Fibroblast of mammary gland (primary cell): ENCODE data around the gene GABPB1.
A peak's percentile ranks its signal among the peaks of the same experiment; 100 is the strongest.

ENCODE experiments used
- DNase-seq: peaks from one replicate; pipeline ENCODE4 v3.0.0-alpha.2; 2010; ENCODE audit warnings: low read depth
- H3K4me3 ChIP-seq: 2 replicates; pipeline ENCODE4 v1.5.1; 2011; ENCODE audit warnings: low read depth, mild to moderate bottlenecking, low read length, moderate library complexity; ENCODE audit not compliant: control insufficient read depth
- TF ChIP-seq, protein P1 (sequence below): conservative IDR thresholded peaks from 2 replicates; pipeline ENCODE4 v1.5.1; 2011; ENCODE audit warnings: low read depth, low read length, inconsistent platforms; ENCODE audit not compliant: control insufficient read depth, insufficient read depth

GABPB1 gene

DNA sequence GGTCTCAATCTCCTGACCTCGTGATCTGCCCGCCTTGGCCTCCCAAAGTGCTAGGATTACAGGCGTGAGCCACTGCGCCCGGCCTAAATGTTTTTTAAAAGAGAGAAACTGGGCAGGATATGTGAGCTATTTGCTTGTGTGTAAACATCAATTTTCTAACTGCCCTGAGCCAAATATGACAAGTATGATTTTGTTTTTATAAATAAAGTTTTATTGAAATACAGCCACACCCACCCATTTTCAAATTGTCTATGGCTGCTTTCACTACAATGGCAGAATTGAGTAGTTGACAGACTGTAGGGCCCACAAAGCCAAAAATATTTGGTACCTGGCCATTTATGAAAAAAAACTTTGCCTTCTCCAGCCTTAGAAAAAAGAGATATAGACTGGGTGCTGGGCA, 73.6 kb downstream of the GABPB1 start:
- TF ChIP-seq, protein P1, sequence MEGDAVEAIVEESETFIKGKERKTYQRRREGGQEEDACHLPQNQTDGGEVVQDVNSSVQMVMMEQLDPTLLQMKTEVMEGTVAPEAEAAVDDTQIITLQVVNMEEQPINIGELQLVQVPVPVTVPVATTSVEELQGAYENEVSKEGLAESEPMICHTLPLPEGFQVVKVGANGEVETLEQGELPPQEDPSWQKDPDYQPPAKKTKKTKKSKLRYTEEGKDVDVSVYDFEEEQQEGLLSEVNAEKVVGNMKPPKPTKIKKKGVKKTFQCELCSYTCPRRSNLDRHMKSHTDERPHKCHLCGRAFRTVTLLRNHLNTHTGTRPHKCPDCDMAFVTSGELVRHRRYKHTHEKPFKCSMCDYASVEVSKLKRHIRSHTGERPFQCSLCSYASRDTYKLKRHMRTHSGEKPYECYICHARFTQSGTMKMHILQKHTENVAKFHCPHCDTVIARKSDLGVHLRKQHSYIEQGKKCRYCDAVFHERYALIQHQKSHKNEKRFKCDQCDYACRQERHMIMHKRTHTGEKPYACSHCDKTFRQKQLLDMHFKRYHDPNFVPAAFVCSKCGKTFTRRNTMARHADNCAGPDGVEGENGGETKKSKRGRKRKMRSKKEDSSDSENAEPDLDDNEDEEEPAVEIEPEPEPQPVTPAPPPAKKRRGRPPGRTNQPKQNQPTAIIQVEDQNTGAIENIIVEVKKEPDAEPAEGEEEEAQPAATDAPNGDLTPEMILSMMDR: no peak
- DNase-seq: no peak
- no peak overlapping the region for H3K4me3 ChIP-seq

DNA sequence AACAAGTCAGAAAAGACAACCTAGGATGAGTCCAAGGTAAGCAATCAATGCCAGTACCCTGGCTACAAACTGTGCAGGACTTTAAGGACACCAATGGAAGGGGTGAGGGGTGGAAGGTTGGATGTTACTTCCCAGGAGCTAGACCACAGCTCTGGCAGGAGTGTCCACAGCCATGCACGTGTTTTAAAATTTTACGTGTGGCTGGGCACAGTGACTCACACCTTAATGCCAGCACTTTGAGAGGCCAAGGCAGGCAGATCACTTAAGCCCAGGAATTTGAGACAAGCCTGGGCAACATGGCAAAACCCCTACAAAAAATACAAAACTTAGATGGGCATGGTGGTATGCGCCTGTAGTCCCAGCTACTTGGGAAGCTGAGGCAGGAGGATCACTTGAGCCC, 74.7 kb downstream of the GABPB1 start:
- no peak overlapping the region for H3K4me3 ChIP-seq
- DNase-seq: no peak
- TF ChIP-seq, protein P1: no peak

DNA sequence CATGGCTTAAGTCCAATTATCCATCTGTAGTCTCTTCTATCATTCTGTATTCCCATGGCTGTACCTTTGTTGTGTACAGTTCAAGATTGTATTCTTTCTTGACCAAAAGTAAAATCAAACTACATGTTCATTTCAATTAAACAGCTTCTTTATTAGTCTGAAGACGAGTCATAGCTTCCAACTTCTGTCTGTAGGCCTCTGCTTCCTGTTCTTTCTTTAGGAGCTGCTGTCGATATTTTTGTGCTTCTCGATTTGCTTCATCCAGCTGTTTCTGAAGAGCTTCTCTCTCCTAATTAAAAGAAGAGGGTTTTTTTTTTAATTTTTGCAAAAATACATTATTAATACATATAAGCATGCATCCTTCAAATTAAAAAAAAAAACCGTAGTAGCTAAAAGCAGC, 76.5 kb downstream of the GABPB1 start:
- no peak overlapping the region for H3K4me3 ChIP-seq
- peak; percentile 3 for DNase-seq
- TF ChIP-seq, protein P1: no peak

DNA sequence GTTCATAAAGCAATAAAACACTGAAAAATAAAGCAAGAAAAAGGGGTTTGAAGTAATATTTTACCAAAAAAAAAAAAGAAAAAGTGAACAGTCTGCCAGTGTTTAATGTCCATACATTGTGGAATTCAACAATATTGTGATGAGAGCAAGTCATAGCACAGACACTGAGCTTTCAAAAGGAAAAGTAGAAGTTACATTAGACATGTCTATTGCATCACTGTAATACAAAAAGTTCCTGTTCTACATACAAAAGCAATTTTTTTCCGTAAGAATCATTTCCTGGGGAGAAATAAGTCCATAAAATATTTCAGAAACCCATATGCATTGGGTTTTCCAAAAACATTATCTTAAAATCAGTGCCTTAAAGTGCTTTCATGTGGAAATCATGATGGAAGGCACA, 77.6 kb downstream of the GABPB1 start:
- H3K4me3 ChIP-seq: no peak overlapping the region
- TF ChIP-seq, protein P1: no peak
- no peak for DNase-seq

DNA sequence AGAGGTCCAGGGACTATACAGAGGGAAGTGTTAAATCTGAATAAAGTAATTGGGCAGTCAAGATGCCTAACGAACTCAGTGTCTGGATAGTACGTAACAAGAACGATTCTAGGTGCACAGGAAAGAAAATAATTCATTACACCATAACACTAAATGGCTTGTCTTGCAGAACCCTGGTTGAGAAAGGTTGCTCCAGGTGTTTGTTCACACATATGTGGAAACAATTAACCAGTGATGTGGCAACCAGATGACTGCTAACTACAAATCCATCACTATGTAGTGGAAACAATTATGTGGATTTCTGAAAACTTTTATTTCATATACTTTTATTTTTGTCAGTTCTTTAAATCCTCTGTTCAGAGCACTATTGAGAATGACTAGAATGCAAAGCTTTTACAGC, 79.1 kb downstream of the GABPB1 start:
- DNase-seq: no peak
- no peak overlapping the region for H3K4me3 ChIP-seq
- TF ChIP-seq, protein P1: no peak

DNA sequence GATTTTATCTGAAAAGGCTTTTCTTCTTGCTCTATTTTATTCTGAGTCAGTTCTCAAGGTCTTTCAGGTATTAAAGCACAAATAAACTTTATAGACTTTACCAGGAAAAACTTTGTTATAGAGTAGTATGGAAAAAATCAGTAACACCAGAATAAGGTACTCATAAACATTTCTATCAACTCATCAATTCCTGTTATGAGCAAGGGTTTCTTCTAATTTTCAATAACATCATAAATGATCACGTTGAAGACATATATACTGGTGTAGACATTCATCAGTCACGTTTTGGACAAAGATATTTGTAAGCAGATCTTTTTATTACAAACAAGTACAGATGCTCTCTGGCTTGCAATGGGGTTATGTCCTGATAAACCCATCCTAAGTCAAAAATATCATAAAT, 79.9 kb downstream of the GABPB1 start:
- TF ChIP-seq, protein P1: no peak
- DNase-seq: no peak
- no peak overlapping the region for H3K4me3 ChIP-seq

DNA sequence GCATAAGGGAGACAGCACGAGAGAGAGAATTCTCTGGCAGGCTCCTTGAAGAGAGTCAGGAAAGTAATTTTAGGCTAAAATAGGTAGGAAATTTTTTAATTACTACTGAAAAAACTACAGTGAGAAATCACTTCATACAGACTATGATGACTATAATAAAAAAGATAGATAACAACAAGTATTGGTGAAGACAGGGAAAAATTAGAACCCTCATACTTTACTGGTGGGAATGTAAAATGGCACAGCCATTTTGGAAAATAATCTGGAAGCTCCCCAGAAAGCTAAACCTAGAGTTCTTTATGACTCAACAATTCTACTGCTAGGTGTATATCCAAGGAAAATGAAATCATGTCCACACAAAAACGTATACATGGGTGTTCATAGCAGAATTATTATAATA, 87.4 kb downstream of the GABPB1 start:
- H3K4me3 ChIP-seq: no peak overlapping the region
- TF ChIP-seq, protein P1: no peak
- DNase-seq: no peak
